NCI-H2107 treated with DMSO at 0.1 percent for 48 hours (cell line): Measurements from ENCODE around the gene PIM3.

ENCODE experiments used
- DNase-seq: peaks from one replicate; lab custom pipeline; 2025; ENCODE audit not compliant: unreplicated experiment; lab: John Stamatoyannopoulos, UW

The PIM3 gene

GRCh38 chr22:49966041-49966773 is 5.6 kb downstream of the PIM3 start:
- DNase-seq = no peak

- no peak for DNase-seq
These were observed 6.5 kb downstream of the PIM3 start for GRCh38 chr22:49966774-49967705.

GRCh38 chr22:49967706-49968208 is 7.2 kb downstream of the PIM3 start:
- DNase-seq = no peak

- no peak for DNase-seq
These were observed 7.8 kb downstream of the PIM3 start for GRCh38 chr22:49968313-49968830.

GRCh38 chr22:49968831-49969661 is 8.5 kb downstream of the PIM3 start:
- no peak for DNase-seq

- DNase-seq = no peak
These were observed 9.4 kb downstream of the PIM3 start for GRCh38 chr22:49969751-49970527.

- DNase-seq = peak; percentile 67
These were observed 10.1 kb downstream of the PIM3 start for GRCh38 chr22:49970528-49971231.

- no peak for DNase-seq
These were observed 10.9 kb downstream of the PIM3 start for GRCh38 chr22:49971232-49972162.

GRCh38 chr22:49972163-49973017 is 11.8 kb downstream of the PIM3 start:
- no peak for DNase-seq

GRCh38 chr22:49973018-49973961 is 12.7 kb downstream of the PIM3 start:
- no peak for DNase-seq

GRCh38 chr22:49975543-49976389 is 15.2 kb downstream of the PIM3 start:
- no peak for DNase-seq

- no peak for DNase-seq
These were observed 16.0 kb downstream of the PIM3 start for GRCh38 chr22:49976439-49977175.

- no peak for DNase-seq
These were observed 17.0 kb downstream of the PIM3 start for GRCh38 chr22:49977578-49977977.

- no peak for DNase-seq
These were observed 19.2 kb downstream of the PIM3 start for GRCh38 chr22:49979587-49980264.
